Smooth muscle cell (in vitro differentiated cells): ENCODE measurements around the gene BRINP1. TPM values are rescaled to one million over a fixed set of nuclear protein-coding genes. Genes with fewer than 3 reads are reported as not detected.

Source experiments
- DNase-seq: peaks from one replicate; lab custom pipeline; 2025; ENCODE audit not compliant: unreplicated experiment; lab: John Stamatoyannopoulos, UW
- H2AFZ ChIP-seq: fragments of 200-600 bp; sonication (generic); 2 replicates; pipeline ENCODE4 v1.6.0; 2016; ENCODE audit warnings: antibody characterized with exemption, low read depth, mild to moderate bottlenecking
- H3F3A ChIP-seq: fragments of 200-600 bp; sonication (generic); 2 replicates; pipeline ENCODE4 v1.6.0; 2017; ENCODE audit warnings: antibody characterized with exemption, low read depth
- H3K27ac ChIP-seq: fragments of 200-600 bp; sonication (generic); 2 replicates; pipeline ENCODE4 v1.5.1; 2016; ENCODE audit warnings: low read depth, mild to moderate bottlenecking
- H3K27me3 ChIP-seq: fragments of 200-600 bp; sonication (generic); 2 replicates; pipeline ENCODE4 v1.6.1; 2016; ENCODE audit warnings: low read depth, mild to moderate bottlenecking
- H3K36me3 ChIP-seq: fragments of 200-600 bp; sonication (generic); 2 replicates; pipeline ENCODE4 v1.5.1; 2016; ENCODE audit warnings: low read depth
- H3K4me1 ChIP-seq: fragments of 200-600 bp; sonication (generic); 2 replicates; pipeline ENCODE4 v1.5.1; 2016; ENCODE audit warnings: low read depth
- H3K4me2 ChIP-seq: fragments of 200-600 bp; sonication (generic); 2 replicates; pipeline ENCODE4 v1.6.0; 2016; ENCODE audit warnings: mild to moderate bottlenecking
- H3K4me3 ChIP-seq: fragments of 200-600 bp; sonication (generic); 2 replicates; pipeline ENCODE4 v1.5.1; 2016; ENCODE audit warnings: mild to moderate bottlenecking
- H3K79me2 ChIP-seq: fragments of 200-600 bp; sonication (generic); 2 replicates; pipeline ENCODE4 v1.6.0; 2016; ENCODE audit warnings: low read depth, mild to moderate bottlenecking
- H3K9ac ChIP-seq: fragments of 200-600 bp; sonication (generic); 2 replicates; pipeline ENCODE4 v1.6.0; 2016; ENCODE audit warnings: low read depth
- H3K9me3 ChIP-seq: fragments of 200-600 bp; sonication (generic); replicated peaks from 2 replicates; pipeline ENCODE4 v1.5.1; 2016; ENCODE audit warnings: low read depth
- H4K20me1 ChIP-seq: fragments of 200-600 bp; sonication (generic); 2 replicates; pipeline ENCODE4 v1.6.0; 2016; ENCODE audit warnings: low read depth
- WGBS: methylation state at CpG from one replicate; pipeline ENCODE4 v1.1.7; 2016; ENCODE audit warnings: low lambda C conversion rate; 5-methylcytosine and 5-hydroxymethylcytosine counted together
- polyA plus RNA-seq: library from polyadenylated mRNA; unstranded; fragments of >200 nt; fragmentation: Nextera tagmentation; extraction: Ambion mirVana; gene quantifications from 2 replicates; pipeline ENCODE4 v1.2.1, GENCODE V29; 2016
- total RNA-seq: library from RNA; depleted of rRNA; stranded (reverse); fragments of >200 nt; gene quantifications from 2 replicates; pipeline ENCODE4 v1.2.3, GENCODE V29; 2014
- TF ChIP-seq, protein P1 (sequence below): fragments of 200-600 bp; sonication (generic); IDR thresholded peaks from 2 replicates; pipeline ENCODE4 v1.5.1; 2017; ENCODE audit warnings: borderline replicate concordance, mild to moderate bottlenecking, antibody characterized with exemption; ENCODE audit not compliant: insufficient read depth, poor library complexity, severe bottlenecking

Gene BRINP1
- total and polyA plus RNA-seq, 2 experiments from 2014 or later = 0.19 to 0.45 TPM

- H3K9ac ChIP-seq = no peak overlapping the region
- H2AFZ ChIP-seq = no peak overlapping the region
- H3F3A ChIP-seq = no peaks in the 10 kb centered on the region
- H3K4me1 ChIP-seq = peaks cover 6% of the 10 kb centered on the region
- DNase-seq = no peak
- no peaks in the 10 kb centered on the region for H3K27me3 ChIP-seq
- no peaks in the 10 kb centered on the region for H3K36me3 ChIP-seq
- H3K9me3 ChIP-seq = no peaks in the 10 kb centered on the region
- no peak overlapping the region for H3K4me3 ChIP-seq
- no peak overlapping the region for H3K27ac ChIP-seq
- TF ChIP-seq, protein P1, sequence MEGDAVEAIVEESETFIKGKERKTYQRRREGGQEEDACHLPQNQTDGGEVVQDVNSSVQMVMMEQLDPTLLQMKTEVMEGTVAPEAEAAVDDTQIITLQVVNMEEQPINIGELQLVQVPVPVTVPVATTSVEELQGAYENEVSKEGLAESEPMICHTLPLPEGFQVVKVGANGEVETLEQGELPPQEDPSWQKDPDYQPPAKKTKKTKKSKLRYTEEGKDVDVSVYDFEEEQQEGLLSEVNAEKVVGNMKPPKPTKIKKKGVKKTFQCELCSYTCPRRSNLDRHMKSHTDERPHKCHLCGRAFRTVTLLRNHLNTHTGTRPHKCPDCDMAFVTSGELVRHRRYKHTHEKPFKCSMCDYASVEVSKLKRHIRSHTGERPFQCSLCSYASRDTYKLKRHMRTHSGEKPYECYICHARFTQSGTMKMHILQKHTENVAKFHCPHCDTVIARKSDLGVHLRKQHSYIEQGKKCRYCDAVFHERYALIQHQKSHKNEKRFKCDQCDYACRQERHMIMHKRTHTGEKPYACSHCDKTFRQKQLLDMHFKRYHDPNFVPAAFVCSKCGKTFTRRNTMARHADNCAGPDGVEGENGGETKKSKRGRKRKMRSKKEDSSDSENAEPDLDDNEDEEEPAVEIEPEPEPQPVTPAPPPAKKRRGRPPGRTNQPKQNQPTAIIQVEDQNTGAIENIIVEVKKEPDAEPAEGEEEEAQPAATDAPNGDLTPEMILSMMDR = no peak
- H3K79me2 ChIP-seq = no peaks in the 10 kb centered on the region
- no peaks in the 10 kb centered on the region for H4K20me1 ChIP-seq
- no peak overlapping the region for H3K4me2 ChIP-seq
These were observed 208.7 kb downstream of the BRINP1 start for GRCh38 chr9:119160551-119160950.

DNA sequence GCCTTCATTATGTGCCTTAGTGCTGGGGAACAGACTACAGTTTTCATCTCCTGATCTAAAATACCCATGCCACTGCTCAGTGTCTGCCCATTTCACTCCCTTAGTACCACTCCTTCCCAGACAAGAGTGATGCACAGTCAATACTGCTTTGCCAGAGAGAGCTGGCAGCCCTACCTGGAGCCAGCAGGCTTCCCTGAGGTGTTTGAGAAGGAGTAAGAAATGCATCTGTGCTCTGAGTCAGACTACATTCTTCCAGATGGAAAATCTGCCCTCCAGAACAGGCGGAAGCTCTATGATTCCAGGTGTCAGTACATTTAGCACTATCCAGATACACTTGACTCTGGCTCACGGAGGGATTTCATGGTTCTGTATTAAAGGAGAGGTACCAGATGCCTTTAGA, 209.8 kb downstream of the BRINP1 start:
- Histone ChIP-seq H3K9ac (no peak overlapping the region), H3K36me3 (no peaks in the 10 kb centered on the region), H3K4me1 (no peaks in the 10 kb centered on the region), H4K20me1 (no peaks in the 10 kb centered on the region), H2AFZ (no peak overlapping the region), H3K4me3 (no peak overlapping the region), H3K27ac (no peak overlapping the region), H3F3A (no peaks in the 10 kb centered on the region), H3K4me2 (no peak overlapping the region), H3K27me3 (no peaks in the 10 kb centered on the region), H3K79me2 (no peaks in the 10 kb centered on the region), H3K9me3 (no peaks in the 10 kb centered on the region)
- DNase-seq = no peak
- TF ChIP-seq, protein P1 = no peak
- 81% methylated on average over 2 of the region's 2 CpGs for whole genome bisulfite sequencing

GRCh38 chr9:119157196-119157595, 212.0 kb downstream of the BRINP1 start:
- Histone ChIP-seq H2AFZ (no peak overlapping the region), H3K4me2 (no peak overlapping the region), H3K36me3 (no peaks in the 10 kb centered on the region), H4K20me1 (no peaks in the 10 kb centered on the region), H3K9ac (no peak overlapping the region), H3K4me1 (no peaks in the 10 kb centered on the region), H3K4me3 (no peak overlapping the region), H3K27me3 (no peaks in the 10 kb centered on the region), H3K79me2 (no peaks in the 10 kb centered on the region), H3F3A (no peaks in the 10 kb centered on the region), H3K9me3 (no peaks in the 10 kb centered on the region), H3K27ac (no peak overlapping the region)
- TF ChIP-seq, protein P1 = no peak
- 58% methylated on average over 2 of the region's 2 CpGs for WGBS
- no peak for DNase-seq

DNA sequence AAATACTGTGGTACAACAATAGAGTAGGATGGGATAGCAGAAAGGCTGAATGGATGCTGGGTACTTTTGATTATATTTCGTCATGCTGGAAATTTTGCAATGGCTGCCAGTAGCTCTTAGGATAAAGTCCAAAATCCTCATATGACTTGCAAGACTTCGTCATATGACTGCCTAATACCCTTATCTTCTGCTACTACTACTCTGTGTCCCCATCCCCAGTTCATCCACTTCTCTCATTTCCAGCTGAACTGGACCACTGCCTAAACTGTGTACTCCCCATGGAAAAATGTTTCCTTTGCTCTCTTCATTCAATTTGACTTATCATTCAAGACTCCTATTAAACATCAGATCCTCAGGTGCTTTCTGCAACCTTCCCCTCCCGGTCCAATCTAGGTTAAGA, 212.9 kb downstream of the BRINP1 start:
- WGBS = 83% methylated on average over 3 of the region's 3 CpGs
- H3K79me2 ChIP-seq = no peaks in the 10 kb centered on the region
- no peaks in the 10 kb centered on the region for H3K36me3 ChIP-seq

More for the DNA sequence above, 212.9 kb downstream of the BRINP1 start:
- H3K4me3 ChIP-seq = no peak overlapping the region
- no peaks in the 10 kb centered on the region for H3K27me3 ChIP-seq
- H3K27ac ChIP-seq = no peak overlapping the region
- no peak overlapping the region for H3K4me2 ChIP-seq
- no peaks in the 10 kb centered on the region for H3K9me3 ChIP-seq
- H3K9ac ChIP-seq = no peak overlapping the region
- DNase-seq = no peak
- H3K4me1 ChIP-seq = no peaks in the 10 kb centered on the region
- TF ChIP-seq, protein P1 = no peak
- H2AFZ ChIP-seq = no peak overlapping the region
- H3F3A ChIP-seq = no peaks in the 10 kb centered on the region
- H4K20me1 ChIP-seq = no peaks in the 10 kb centered on the region
